Kidney epithelial cell (primary cell): ENCODE data around the gene ACTG1. TPM values are rescaled to one million over a fixed set of nuclear protein-coding genes. Genes with fewer than 3 reads are reported as not detected.

Experiments
- DNase-seq: peaks from one replicate; pipeline ENCODE4 v3.0.0-alpha.2; 2010; ENCODE audit warnings: low read depth
- H3K27me3 ChIP-seq: 2 replicates; pipeline ENCODE4 v1.6.0; 2011; ENCODE audit warnings: low read length; ENCODE audit not compliant: control insufficient read depth, insufficient read depth
- H3K36me3 ChIP-seq: 2 replicates; pipeline ENCODE4 v1.5.1; 2011; ENCODE audit warnings: low read length; ENCODE audit not compliant: control insufficient read depth, insufficient read depth
- H3K4me3 ChIP-seq: 2 replicates; pipeline ENCODE4 v1.5.1; 2011; ENCODE audit warnings: low read depth, mild to moderate bottlenecking, control low read depth, low read length
- total RNA-seq: library from RNA; depleted of rRNA; stranded (reverse); fragments of >200 nt; gene quantifications from 2 replicates; pipeline ENCODE4 v1.2.3, GENCODE V29; 2015
- TF ChIP-seq, protein P1 (sequence below): IDR thresholded peaks from 2 replicates; pipeline ENCODE4 v1.5.1; 2011; ENCODE audit warnings: mild to moderate bottlenecking, moderate library complexity, low read length, control low read depth, inconsistent platforms; ENCODE audit not compliant: insufficient read depth, poor library complexity, severe bottlenecking

Gene ACTG1
- total RNA-seq, 1 donor from 2014 or later: 9,424 TPM

DNA sequence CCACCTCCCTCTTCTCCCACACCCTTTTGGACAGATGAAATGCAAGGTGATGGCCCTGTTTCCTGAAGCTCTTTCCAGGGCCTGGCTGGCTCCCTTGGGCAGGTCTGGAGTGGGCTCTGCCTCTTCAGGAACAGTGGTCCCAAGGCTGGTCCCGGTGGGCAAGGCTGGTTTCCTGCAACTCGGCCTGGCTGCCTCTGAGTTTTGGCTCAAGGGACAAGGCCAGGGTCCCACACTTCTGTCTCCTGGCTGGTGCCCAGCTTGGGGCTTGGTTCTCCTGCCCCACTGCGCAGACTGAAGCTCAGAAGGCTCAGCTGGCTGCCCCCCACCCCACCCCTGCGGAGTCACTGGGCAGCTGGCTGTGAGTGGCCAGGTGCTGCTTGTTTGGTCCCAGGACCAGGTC, 3.8 kb upstream of the ACTG1 start:
- H3K4me3 ChIP-seq: no peak overlapping the region
- H3K36me3 ChIP-seq: peaks cover 3% of the 10 kb centered on the region
- TF ChIP-seq, protein P1, sequence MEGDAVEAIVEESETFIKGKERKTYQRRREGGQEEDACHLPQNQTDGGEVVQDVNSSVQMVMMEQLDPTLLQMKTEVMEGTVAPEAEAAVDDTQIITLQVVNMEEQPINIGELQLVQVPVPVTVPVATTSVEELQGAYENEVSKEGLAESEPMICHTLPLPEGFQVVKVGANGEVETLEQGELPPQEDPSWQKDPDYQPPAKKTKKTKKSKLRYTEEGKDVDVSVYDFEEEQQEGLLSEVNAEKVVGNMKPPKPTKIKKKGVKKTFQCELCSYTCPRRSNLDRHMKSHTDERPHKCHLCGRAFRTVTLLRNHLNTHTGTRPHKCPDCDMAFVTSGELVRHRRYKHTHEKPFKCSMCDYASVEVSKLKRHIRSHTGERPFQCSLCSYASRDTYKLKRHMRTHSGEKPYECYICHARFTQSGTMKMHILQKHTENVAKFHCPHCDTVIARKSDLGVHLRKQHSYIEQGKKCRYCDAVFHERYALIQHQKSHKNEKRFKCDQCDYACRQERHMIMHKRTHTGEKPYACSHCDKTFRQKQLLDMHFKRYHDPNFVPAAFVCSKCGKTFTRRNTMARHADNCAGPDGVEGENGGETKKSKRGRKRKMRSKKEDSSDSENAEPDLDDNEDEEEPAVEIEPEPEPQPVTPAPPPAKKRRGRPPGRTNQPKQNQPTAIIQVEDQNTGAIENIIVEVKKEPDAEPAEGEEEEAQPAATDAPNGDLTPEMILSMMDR: no peak
- no peaks in the 10 kb centered on the region for H3K27me3 ChIP-seq
- DNase-seq: no peak

DNA sequence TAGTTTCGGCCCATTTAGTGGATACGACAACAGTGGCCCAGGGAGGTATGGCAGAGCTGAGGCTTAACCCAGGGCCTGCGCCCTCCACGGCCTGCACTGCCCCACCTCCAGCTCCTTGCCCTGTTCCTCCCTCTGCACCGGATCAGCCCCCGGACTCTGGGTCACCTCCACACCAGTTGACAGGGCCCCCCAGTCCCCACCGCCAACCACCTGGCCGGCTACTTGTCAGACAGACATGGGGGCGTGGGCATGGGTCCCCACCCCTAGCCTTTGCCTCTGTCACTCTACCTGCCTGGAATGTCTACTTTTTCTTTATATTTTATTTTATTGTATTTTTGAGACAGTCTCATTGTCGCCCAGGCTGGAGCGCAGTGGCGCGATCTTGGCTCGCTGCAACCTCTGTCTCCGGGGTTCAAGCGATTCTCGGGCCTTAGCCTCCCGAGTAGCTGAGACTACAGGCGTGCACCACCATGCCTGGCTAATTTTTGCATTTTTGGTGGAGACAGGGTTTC, 3.0 kb upstream of the ACTG1 start:
- Histone ChIP-seq H3K36me3 (peaks cover 11% of the 10 kb centered on the region), H3K4me3 (peak overlapping the region; percentile 71), H3K27me3 (no peaks in the 10 kb centered on the region)
- no peak for DNase-seq
- TF ChIP-seq, protein P1: no peak

DNA sequence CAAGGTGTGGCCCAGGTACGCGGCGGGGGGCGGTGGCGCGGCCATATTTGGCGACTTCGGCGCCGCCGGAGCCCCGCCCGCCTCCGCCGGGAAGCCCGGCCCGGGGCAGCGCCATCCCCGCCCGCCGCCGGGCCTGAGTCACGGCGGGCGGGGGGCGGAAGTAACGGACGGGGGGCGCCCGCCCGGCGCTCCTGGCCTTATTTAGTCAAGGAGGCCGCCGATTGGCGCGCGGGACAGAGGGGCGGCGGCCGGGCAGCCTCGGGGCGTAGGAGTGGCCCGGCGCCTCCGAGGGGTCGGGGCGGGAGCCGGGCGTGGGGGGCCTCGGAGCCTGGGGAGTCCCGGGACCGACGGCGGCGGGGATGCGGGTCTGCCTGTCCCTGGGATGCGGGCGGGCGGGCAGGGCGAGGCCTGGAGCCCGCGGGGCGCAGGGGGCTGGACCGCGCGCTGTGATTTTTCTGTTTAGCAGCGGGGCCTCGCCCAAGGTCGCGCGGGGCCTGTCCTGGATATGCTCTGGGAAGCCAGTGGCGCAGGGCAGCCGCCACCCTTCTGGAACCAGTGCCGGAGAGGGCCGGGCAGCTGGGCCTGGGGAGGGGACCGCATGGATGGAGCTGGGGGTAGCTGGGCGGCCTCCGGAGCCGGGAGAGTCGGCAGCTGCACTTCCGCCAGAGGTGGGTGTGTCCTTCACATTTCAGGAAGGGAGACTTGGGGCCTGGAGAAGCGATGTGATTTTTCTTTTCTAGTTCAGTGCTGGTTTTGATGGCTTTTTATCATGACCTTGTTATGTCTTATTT, 2.3 kb upstream of the ACTG1 start:
- peaks cover 12% of the 10 kb centered on the region for H3K36me3 ChIP-seq
- no peak for DNase-seq
- H3K4me3 ChIP-seq: peak overlapping the region; percentile 71
- H3K27me3 ChIP-seq: no peaks in the 10 kb centered on the region
- TF ChIP-seq, protein P1: no peak

DNA sequence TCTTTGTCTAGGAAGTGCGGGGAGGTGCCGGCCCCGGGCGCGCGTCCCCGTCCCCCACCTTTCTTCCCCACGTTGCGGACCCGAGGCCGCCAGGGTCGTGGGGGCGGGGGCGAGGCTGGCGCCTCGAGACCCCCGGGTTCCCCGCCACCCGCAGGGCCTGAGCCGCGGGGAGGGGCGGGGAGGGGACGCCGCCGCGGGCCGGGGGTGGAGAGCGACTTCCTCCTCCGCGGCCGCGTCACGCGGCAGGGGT, 1.8 kb upstream of the ACTG1 start:
- TF ChIP-seq, protein P1: no peak
- peaks cover 12% of the 10 kb centered on the region for H3K36me3 ChIP-seq
- no peak for DNase-seq
- no peaks in the 10 kb centered on the region for H3K27me3 ChIP-seq
- H3K4me3 ChIP-seq: peak overlapping the region; percentile 71

DNA sequence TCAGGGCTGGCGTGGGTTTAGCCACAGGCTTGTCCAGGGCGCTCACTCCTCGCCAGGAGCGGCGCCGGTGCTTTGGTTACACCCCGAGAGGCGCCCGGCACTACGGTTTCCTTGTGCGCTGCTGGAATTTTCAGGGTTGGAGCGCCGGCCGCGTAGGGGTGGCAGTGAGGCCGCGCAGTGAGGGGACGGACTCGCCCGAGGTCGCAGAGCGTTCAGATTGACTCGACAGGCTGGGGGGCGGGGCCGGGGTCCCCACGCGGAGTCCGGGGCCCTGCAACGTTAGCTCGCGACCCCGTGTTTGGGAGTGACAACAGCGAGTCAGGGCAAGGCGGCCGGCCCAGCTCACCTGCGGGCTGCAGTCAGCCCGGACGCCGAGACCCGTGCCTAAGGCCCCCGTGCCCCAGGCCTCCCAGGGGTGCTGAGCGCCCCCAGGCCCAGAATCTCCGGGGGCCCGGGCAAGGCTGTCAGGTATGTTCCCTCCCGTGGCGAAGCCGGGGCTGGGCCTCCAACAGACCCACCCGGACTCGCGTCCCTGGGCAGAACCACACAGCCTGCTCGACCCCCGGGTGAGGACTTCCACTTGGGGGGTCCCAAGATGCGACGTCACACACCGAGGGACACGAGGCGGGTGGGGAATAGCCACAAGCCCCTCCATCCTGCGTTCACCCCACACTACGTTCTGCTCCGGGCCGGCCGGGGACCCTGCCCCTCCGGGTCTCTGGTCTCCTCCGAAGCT, 1.3 kb upstream of the ACTG1 start:
- no peaks in the 10 kb centered on the region for H3K27me3 ChIP-seq
- TF ChIP-seq, protein P1: no peak
- no peak for DNase-seq

DNA sequence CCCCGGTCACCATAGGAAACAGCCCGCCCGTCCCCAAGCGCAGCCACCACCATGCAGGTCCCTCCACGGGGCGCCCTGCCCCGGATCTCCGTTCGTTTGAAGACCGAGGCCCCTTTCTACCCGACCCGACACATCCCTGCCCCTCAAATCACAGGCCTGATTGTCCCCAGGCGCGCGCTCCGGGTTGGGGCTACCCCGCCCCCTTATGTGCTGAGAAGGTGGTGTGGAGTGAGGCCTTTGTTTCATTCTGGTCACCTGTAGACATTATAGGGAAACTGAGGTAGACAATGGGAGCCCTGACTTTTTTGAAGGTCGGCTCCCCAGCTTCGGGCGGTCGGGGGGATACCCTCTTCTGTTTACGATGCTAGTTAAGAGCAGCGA, 763 bp upstream of the ACTG1 start:
- Histone ChIP-seq H3K4me3 (peak overlapping the region; percentile 71), H3K27me3 (no peaks in the 10 kb centered on the region), H3K36me3 (peaks cover 14% of the 10 kb centered on the region)
- DNase-seq: no peak
- TF ChIP-seq, protein P1: no peak

More for the DNA sequence above, 1.3 kb upstream of the ACTG1 start:
- Histone ChIP-seq H3K36me3 (peaks cover 12% of the 10 kb centered on the region), H3K4me3 (peak overlapping the region; percentile 71)
